HPDE6-E6E7 (cell line): Measurements from ENCODE around the gene FCN1.

ENCODE experiments used
- DNase-seq: peaks from one replicate; pipeline ENCODE4 v3.0.0; 2011; ENCODE audit warnings: missing footprints; ENCODE audit errors: extremely low spot score

The FCN1 gene

GRCh38 chr9:134913713-134914500 is 3.8 kb downstream of the FCN1 start:
- no peak for DNase-seq

- DNase-seq, result no peak
Observed at GRCh38 chr9:134913041-134913712, 4.5 kb downstream of the FCN1 start.

GRCh38 chr9:134912126-134912840 is 5.4 kb downstream of the FCN1 start:
- no peak for DNase-seq

GRCh38 chr9:134909511-134910481 is 7.9 kb downstream of the FCN1 start:
- no peak for DNase-seq

GRCh38 chr9:134908524-134909309 is 9.0 kb downstream of the FCN1 start:
- no peak for DNase-seq

- DNase-seq, result no peak
Observed at GRCh38 chr9:134902936-134903335, 14.8 kb downstream of the FCN1 start.

- no peak for DNase-seq
Observed at GRCh38 chr9:134899818-134900217, 17.9 kb downstream of the FCN1 start.

GRCh38 chr9:134899168-134899567 is 18.5 kb downstream of the FCN1 start:
- DNase-seq, result no peak

- DNase-seq, result no peak
Observed at GRCh38 chr9:134898319-134898718, 19.4 kb downstream of the FCN1 start.

DNA sequence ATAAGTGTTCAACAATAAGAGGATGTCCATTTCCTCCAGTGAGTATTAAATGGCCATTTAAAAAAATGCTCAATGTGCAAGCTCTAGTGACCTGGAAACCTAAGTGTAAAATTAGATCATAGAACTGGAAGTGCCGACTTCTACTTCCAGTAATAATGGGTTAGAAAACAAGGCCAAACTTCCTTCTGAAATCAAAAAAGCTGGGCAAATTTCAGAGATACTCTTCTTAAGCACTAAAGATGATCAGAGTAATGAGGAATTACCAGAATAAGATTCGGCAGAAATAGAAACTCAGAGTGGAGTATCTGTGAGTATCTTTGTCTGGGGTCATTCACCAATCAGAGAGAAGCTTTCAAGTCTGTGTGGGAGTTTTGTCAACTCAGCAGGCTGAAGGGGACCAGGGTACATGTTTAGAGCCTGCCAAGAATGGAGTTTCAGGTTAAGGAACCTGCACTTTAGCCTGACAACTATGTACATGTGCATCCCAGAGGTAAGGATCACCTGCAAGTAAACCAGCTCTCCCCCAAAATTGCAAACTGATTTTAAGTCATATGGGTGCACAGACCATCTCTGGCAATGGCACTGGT is 20.0 kb downstream of the FCN1 start:
- DNase-seq, result no peak

- no peak for DNase-seq
Observed at GRCh38 chr9:134896834-134897583, 20.7 kb downstream of the FCN1 start.

DNA sequence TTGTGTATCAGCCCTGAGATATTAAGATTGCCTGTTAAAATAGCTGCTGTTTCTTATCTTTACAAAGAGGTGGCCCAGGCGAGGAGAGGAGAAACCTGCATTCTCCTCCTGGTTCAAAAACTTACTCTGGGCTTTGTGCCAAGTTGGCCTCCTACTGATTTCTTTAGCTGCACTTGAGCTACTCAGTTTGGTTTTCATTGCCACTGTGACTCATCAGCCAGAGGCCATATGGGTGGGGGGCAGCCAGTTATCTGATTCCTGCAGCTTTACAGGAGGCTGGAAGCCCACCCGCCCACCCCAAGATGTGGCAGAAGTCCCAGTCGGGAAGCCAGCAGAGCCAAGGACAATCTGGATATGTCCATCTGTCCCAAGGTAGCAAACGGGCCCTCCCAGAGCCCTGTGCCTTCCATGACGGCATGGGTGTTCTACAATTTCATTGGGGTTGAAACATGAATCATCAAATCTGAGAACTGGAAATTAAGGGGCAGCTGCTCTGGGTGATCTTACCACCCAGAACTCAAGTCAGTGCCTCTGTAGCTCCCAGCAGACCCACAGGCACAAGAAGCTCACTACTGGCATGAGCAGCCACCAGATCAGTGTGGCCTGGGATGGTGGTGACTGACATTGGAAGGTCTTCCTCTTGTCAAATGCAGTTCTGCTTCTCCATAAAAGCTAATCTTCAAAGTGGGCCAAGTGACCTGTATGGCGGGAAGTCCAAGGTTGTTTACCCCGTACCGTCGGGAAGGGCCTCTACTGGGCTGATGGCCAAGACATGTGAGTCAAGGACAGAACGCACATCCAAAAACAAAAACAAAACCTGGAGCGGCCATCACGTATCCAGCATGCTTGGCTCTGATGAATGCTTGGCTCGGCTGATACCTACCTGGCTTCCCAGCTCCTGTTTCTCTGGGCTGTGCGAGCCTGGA is 21.5 kb downstream of the FCN1 start:
- DNase-seq, result no peak

GRCh38 chr9:134895567-134895907 is 22.2 kb downstream of the FCN1 start:
- no peak for DNase-seq

GRCh38 chr9:134895097-134895496 is 22.6 kb downstream of the FCN1 start:
- no peak for DNase-seq

DNA sequence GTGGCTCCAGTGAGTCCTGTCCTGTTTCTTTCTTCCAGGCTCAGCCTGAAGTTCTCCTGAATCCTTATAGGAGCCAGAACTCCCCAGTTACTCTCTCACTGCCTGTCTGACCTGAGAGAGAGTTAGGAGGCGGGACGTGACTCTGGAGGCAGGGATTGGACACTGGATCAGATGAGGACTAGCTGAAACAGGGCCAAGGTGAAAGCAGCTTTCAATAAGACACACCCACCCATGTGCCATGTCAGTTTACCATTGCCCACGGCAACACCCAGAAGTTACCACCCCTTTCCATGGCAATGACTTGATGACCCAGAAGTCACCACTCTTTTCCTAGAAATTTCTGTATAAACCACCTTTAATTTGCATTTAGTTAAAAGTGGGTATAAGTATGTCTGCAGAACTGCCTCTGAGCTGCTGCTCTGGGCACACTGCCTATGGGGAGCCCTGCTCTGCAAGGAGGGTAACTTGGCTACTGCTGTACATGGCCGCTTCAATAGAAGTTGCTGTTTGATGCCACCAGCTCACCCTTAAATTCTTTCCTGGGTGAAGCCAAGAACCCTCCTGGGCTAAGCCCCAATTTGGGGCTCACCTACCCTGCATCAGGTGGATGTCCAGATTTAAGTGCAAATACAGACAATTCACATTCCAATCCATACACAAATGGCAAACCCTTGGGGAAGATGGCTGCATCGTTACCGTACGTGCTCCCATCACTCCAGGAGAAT is 23.4 kb downstream of the FCN1 start:
- no peak for DNase-seq

DNA sequence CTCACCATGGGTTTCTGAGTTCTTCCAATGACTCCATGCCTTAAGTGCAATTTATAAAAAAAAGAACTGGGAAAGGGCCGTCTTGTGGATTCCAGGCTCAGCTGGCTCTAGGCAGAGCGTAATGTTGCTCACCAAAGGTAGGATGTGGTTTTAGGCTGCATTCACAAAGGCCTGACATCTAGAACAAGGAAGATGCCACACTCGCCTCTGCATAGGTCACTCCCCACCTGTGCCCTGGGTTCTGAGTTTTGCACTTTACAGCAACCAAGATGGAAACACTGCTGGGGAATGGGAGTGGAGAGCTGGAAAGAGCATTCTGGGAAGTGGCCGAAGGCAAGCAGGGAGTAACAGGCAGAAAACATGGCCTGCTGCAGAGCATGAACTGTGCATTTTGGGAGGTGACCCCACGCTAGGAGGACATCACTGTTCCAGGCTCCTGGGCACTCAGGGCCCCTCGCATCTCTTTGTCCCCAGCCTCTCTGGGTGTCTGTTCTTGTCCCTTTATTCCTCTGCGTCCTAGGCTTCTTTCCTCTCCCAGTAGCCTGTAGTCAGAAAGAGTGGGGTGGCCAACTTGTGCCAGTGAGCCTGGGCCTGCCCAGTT is 24.8 kb downstream of the FCN1 start:
- no peak for DNase-seq

- no peak for DNase-seq
Observed at GRCh38 chr9:134892221-134892620, 25.5 kb downstream of the FCN1 start.

- DNase-seq, result no peak
Observed at GRCh38 chr9:134891713-134892112, 26.0 kb downstream of the FCN1 start.
